Hematopoietic multipotent progenitor cell treated with erythropoietin and hydrocortisone succinate and interleukin-3 and kit ligand, for 17 days (in vitro differentiated cells): Measurements from ENCODE around the gene SCRG1.
A peak's percentile ranks its signal among the peaks of the same experiment; 100 is the strongest.

Experiments used
- DNase-seq: peaks from one replicate; pipeline ENCODE4 v3.0.0-alpha.2; 2015; ENCODE audit warnings: low spot score

The SCRG1 gene

GRCh38 chr4:173411106-173411693, 12.3 kb upstream of the SCRG1 start:
- no peak for DNase-seq

- DNase-seq, result no peak
These were observed 11.2 kb upstream of the SCRG1 start for GRCh38 chr4:173410079-173410478.

GRCh38 chr4:173405840-173406606, 7.1 kb upstream of the SCRG1 start:
- no peak for DNase-seq

GRCh38 chr4:173404296-173404865, 5.5 kb upstream of the SCRG1 start:
- no peak for DNase-seq

GRCh38 chr4:173403051-173403450, 4.1 kb upstream of the SCRG1 start:
- no peak for DNase-seq

- DNase-seq, result no peak
These were observed 2.1 kb upstream of the SCRG1 start for GRCh38 chr4:173401063-173401462.

GRCh38 chr4:173398220-173398619, 696 bp downstream of the SCRG1 start:
- DNase-seq, result no peak

GRCh38 chr4:173397604-173398003, 1.3 kb downstream of the SCRG1 start:
- no peak for DNase-seq

- DNase-seq, result no peak
These were observed 7.2 kb downstream of the SCRG1 start for GRCh38 chr4:173391701-173392100.

- DNase-seq, result no peak
These were observed 12.2 kb downstream of the SCRG1 start for GRCh38 chr4:173386751-173387150.

GRCh38 chr4:173382349-173382748, 16.6 kb downstream of the SCRG1 start:
- DNase-seq, result no peak

- DNase-seq, result no peak
These were observed 17.3 kb downstream of the SCRG1 start for GRCh38 chr4:173381610-173382009.

- no peak for DNase-seq
These were observed 17.9 kb downstream of the SCRG1 start for GRCh38 chr4:173380987-173381386.

- DNase-seq, result no peak
These were observed 19.0 kb downstream of the SCRG1 start for GRCh38 chr4:173379929-173380328.

- no peak for DNase-seq
These were observed 24.3 kb downstream of the SCRG1 start for GRCh38 chr4:173374588-173374987.

GRCh38 chr4:173371292-173372192, 27.4 kb downstream of the SCRG1 start:
- DNase-seq, result peak; percentile 70

- peak; percentile 97 for DNase-seq
These were observed 28.2 kb downstream of the SCRG1 start, which contains the start of gene SAP30 for GRCh38 chr4:173370477-173371291. TSS of gene SAP30 (plus strand) at chr4:173370954. CDS start at chr4:173371183, 229 bp downstream.

GRCh38 chr4:173370130-173370476, 28.8 kb downstream of the SCRG1 start:
- no peak for DNase-seq

GRCh38 chr4:173367946-173368345, 31.0 kb downstream of the SCRG1 start:
- peak; percentile 59 for DNase-seq

- peak; percentile 9 for DNase-seq
These were observed 31.6 kb downstream of the SCRG1 start for GRCh38 chr4:173367285-173367684.

GRCh38 chr4:173365359-173365996, 33.4 kb downstream of the SCRG1 start:
- peak; percentile 13 for DNase-seq
